Measurements from ENCODE around the gene CTBP1. TPM values are rescaled to one million over a fixed set of nuclear protein-coding genes. Genes with fewer than 3 reads are reported as not detected.
"Not testable (repeated sequence)": the region's sequence is repeated elsewhere in the genome, so short reads cannot be mapped to it uniquely, and the experiment has no call there.

Gene CTBP1
- total RNA-seq (2012; rRNA removed), result 182 and 202 TPM in 2 replicates

- peak within 1 kb of the TSS; percentile 97 for H3K4me2 ChIP-seq (ENCODE audit: low read length)
- H3K36me3 ChIP-seq (ENCODE audit: insufficient read depth, low read length), result peaks cover 13% of the 10 kb centered on the region
- H3K4me3 ChIP-seq (ENCODE audit: low read length), result peak within 1 kb of the TSS; percentile 81
- H3K9me3 ChIP-seq (replicated peaks; ENCODE audit: low read length), result peaks cover 6% of the 10 kb centered on the region
- peaks cover 47% of the 10 kb centered on the region for H3K4me1 ChIP-seq (ENCODE audit: control insufficient read depth, insufficient read depth, low read length)
- H3K9ac ChIP-seq (ENCODE audit: low read depth, low read length), result peak within 1 kb of the TSS; percentile 91
- no peaks in the 10 kb centered on the region for H3K27me3 ChIP-seq (ENCODE audit: control insufficient read depth, insufficient read depth, low read length)
These were observed at the start of gene CTBP1 for GRCh38 chr4:1248245-1249147. Gene CTBP1 (minus strand): TSS chr4:1249130. CDS start chr4:1241331, 7,799 bp downstream.

- Histone ChIP-seq H3K4me3 (ENCODE audit: low read length) (no peak overlapping the region), H3K9me3 (replicated peaks; ENCODE audit: low read length) (no peaks in the 10 kb centered on the region), H3K36me3 (ENCODE audit: insufficient read depth, low read length) (peaks cover 36% of the 10 kb centered on the region), H3K27me3 (ENCODE audit: control insufficient read depth, insufficient read depth, low read length) (no peaks in the 10 kb centered on the region), H3K4me2 (ENCODE audit: low read length) (no peak overlapping the region), H3K9ac (ENCODE audit: low read depth, low read length) (no peak overlapping the region), H3K4me1 (ENCODE audit: control insufficient read depth, insufficient read depth, low read length) (peaks cover 33% of the 10 kb centered on the region)
These were observed 49.5 kb upstream of the CTBP1 start for GRCh38 chr4:1298461-1298860.

GRCh38 chr4:1297456-1298325, 48.8 kb upstream of the CTBP1 start:
- H3K4me3 ChIP-seq (ENCODE audit: low read length), result no peak overlapping the region
- no peaks in the 10 kb centered on the region for H3K9me3 ChIP-seq (replicated peaks; ENCODE audit: low read length)
- H3K36me3 ChIP-seq (ENCODE audit: insufficient read depth, low read length), result peaks cover 34% of the 10 kb centered on the region
- no peak overlapping the region for H3K4me2 ChIP-seq (ENCODE audit: low read length)
- no peak overlapping the region for H3K9ac ChIP-seq (ENCODE audit: low read depth, low read length)
- peaks cover 33% of the 10 kb centered on the region for H3K4me1 ChIP-seq (ENCODE audit: control insufficient read depth, insufficient read depth, low read length)
- no peaks in the 10 kb centered on the region for H3K27me3 ChIP-seq (ENCODE audit: control insufficient read depth, insufficient read depth, low read length)

- H3K4me1 ChIP-seq (ENCODE audit: control insufficient read depth, insufficient read depth, low read length), result peaks cover 37% of the 10 kb centered on the region
- no peaks in the 10 kb centered on the region for H3K27me3 ChIP-seq (ENCODE audit: control insufficient read depth, insufficient read depth, low read length)
- H3K9me3 ChIP-seq (replicated peaks; ENCODE audit: low read length), result no peaks in the 10 kb centered on the region
- H3K36me3 ChIP-seq (ENCODE audit: insufficient read depth, low read length), result peaks cover 36% of the 10 kb centered on the region
- no peak overlapping the region for H3K4me2 ChIP-seq (ENCODE audit: low read length)
- H3K4me3 ChIP-seq (ENCODE audit: low read length), result no peak overlapping the region
- H3K9ac ChIP-seq (ENCODE audit: low read depth, low read length), result no peak overlapping the region
These were observed 48.1 kb upstream of the CTBP1 start for GRCh38 chr4:1297023-1297395.

GRCh38 chr4:1296324-1297022, 47.5 kb upstream of the CTBP1 start:
- Histone ChIP-seq H3K9me3 (replicated peaks; ENCODE audit: low read length) (no peaks in the 10 kb centered on the region), H3K27me3 (ENCODE audit: control insufficient read depth, insufficient read depth, low read length) (no peaks in the 10 kb centered on the region)

GRCh38 chr4:1295405-1296055, 46.6 kb upstream of the CTBP1 start:
- no peaks in the 10 kb centered on the region for H3K9me3 ChIP-seq (replicated peaks; ENCODE audit: low read length)
- H3K9ac ChIP-seq (ENCODE audit: low read depth, low read length), result no peak overlapping the region
- no peak overlapping the region for H3K4me2 ChIP-seq (ENCODE audit: low read length)
- H3K4me1 ChIP-seq (ENCODE audit: control insufficient read depth, insufficient read depth, low read length), result peaks cover 36% of the 10 kb centered on the region
- no peaks in the 10 kb centered on the region for H3K27me3 ChIP-seq (ENCODE audit: control insufficient read depth, insufficient read depth, low read length)
- H3K4me3 ChIP-seq (ENCODE audit: low read length), result no peak overlapping the region
- H3K36me3 ChIP-seq (ENCODE audit: insufficient read depth, low read length), result peaks cover 35% of the 10 kb centered on the region

More at GRCh38 chr4:1296324-1297022, 47.5 kb upstream of the CTBP1 start:
- peaks cover 37% of the 10 kb centered on the region for H3K36me3 ChIP-seq (ENCODE audit: insufficient read depth, low read length)
- H3K4me3 ChIP-seq (ENCODE audit: low read length), result no peak overlapping the region
- H3K4me1 ChIP-seq (ENCODE audit: control insufficient read depth, insufficient read depth, low read length), result peaks cover 37% of the 10 kb centered on the region
- no peak overlapping the region for H3K4me2 ChIP-seq (ENCODE audit: low read length)
- no peak overlapping the region for H3K9ac ChIP-seq (ENCODE audit: low read depth, low read length)

- H3K9me3 ChIP-seq (replicated peaks; ENCODE audit: low read length), result no peaks in the 10 kb centered on the region
- H3K4me3 ChIP-seq (ENCODE audit: low read length), result no peak overlapping the region
- peaks cover 30% of the 10 kb centered on the region for H3K4me1 ChIP-seq (ENCODE audit: control insufficient read depth, insufficient read depth, low read length)
- H3K9ac ChIP-seq (ENCODE audit: low read depth, low read length), result no peak overlapping the region
- H3K36me3 ChIP-seq (ENCODE audit: insufficient read depth, low read length), result peaks cover 29% of the 10 kb centered on the region
- H3K4me2 ChIP-seq (ENCODE audit: low read length), result no peak overlapping the region
- no peaks in the 10 kb centered on the region for H3K27me3 ChIP-seq (ENCODE audit: control insufficient read depth, insufficient read depth, low read length)
These were observed 46.0 kb upstream of the CTBP1 start for GRCh38 chr4:1294891-1295290.

GRCh38 chr4:1294424-1294823, 45.5 kb upstream of the CTBP1 start:
- Histone ChIP-seq H3K4me3 (ENCODE audit: low read length) (no peak overlapping the region), H3K9me3 (replicated peaks; ENCODE audit: low read length) (no peaks in the 10 kb centered on the region), H3K27me3 (ENCODE audit: control insufficient read depth, insufficient read depth, low read length) (no peaks in the 10 kb centered on the region), H3K4me2 (ENCODE audit: low read length) (no peak overlapping the region), H3K9ac (ENCODE audit: low read depth, low read length) (no peak overlapping the region), H3K4me1 (ENCODE audit: control insufficient read depth, insufficient read depth, low read length) (peaks cover 30% of the 10 kb centered on the region), H3K36me3 (ENCODE audit: insufficient read depth, low read length) (peaks cover 25% of the 10 kb centered on the region)

GRCh38 chr4:1293991-1294390, 45.1 kb upstream of the CTBP1 start:
- Histone ChIP-seq H3K9me3 (replicated peaks; ENCODE audit: low read length) (no peaks in the 10 kb centered on the region), H3K4me2 (ENCODE audit: low read length) (no peak overlapping the region), H3K9ac (ENCODE audit: low read depth, low read length) (no peak overlapping the region), H3K4me3 (ENCODE audit: low read length) (no peak overlapping the region), H3K36me3 (ENCODE audit: insufficient read depth, low read length) (peaks cover 21% of the 10 kb centered on the region), H3K27me3 (ENCODE audit: control insufficient read depth, insufficient read depth, low read length) (no peaks in the 10 kb centered on the region), H3K4me1 (ENCODE audit: control insufficient read depth, insufficient read depth, low read length) (peaks cover 30% of the 10 kb centered on the region)

GRCh38 chr4:1293531-1293941, 44.6 kb upstream of the CTBP1 start:
- H3K9me3 ChIP-seq (replicated peaks; ENCODE audit: low read length), result no peaks in the 10 kb centered on the region
- H3K4me1 ChIP-seq (ENCODE audit: control insufficient read depth, insufficient read depth, low read length), result peaks cover 30% of the 10 kb centered on the region
- H3K27me3 ChIP-seq (ENCODE audit: control insufficient read depth, insufficient read depth, low read length), result no peaks in the 10 kb centered on the region
- H3K4me3 ChIP-seq (ENCODE audit: low read length), result no peak overlapping the region
- H3K4me2 ChIP-seq (ENCODE audit: low read length), result no peak overlapping the region
- H3K36me3 ChIP-seq (ENCODE audit: insufficient read depth, low read length), result peaks cover 20% of the 10 kb centered on the region
- H3K9ac ChIP-seq (ENCODE audit: low read depth, low read length), result no peak overlapping the region

- H3K4me3 ChIP-seq (ENCODE audit: low read length), result not testable (repeated sequence)
These were observed 43.7 kb upstream of the CTBP1 start for GRCh38 chr4:1292703-1293011.

More at GRCh38 chr4:1292703-1293011, 43.7 kb upstream of the CTBP1 start:
- Histone ChIP-seq H3K36me3 (ENCODE audit: insufficient read depth, low read length) (peaks cover 16% of the 10 kb centered on the region), H3K4me1 (ENCODE audit: control insufficient read depth, insufficient read depth, low read length) (peaks cover 30% of the 10 kb centered on the region)
- H3K4me2 ChIP-seq (ENCODE audit: low read length); H3K9ac ChIP-seq (ENCODE audit: low read depth, low read length); H3K27me3 ChIP-seq (ENCODE audit: control insufficient read depth, insufficient read depth, low read length); H3K9me3 ChIP-seq (replicated peaks; ENCODE audit: low read length): not testable (repeated sequence)

All from skeletal muscle satellite cell (primary cell).